Right kidney (tissue), 1 donor: ENCODE data around the gene XRCC2.
"Not testable (repeated sequence)": the region's sequence is repeated elsewhere in the genome, so short reads cannot be mapped to it uniquely, and the experiment has no call there.

ENCODE experiments used
- DNase-seq: peaks from one replicate; pipeline ENCODE4 v3.0.0-alpha.2; 2016

XRCC2 gene

GRCh38 chr7:152664636-152665035, 11.3 kb downstream of the XRCC2 start:
- DNase-seq, result no peak

DNA sequence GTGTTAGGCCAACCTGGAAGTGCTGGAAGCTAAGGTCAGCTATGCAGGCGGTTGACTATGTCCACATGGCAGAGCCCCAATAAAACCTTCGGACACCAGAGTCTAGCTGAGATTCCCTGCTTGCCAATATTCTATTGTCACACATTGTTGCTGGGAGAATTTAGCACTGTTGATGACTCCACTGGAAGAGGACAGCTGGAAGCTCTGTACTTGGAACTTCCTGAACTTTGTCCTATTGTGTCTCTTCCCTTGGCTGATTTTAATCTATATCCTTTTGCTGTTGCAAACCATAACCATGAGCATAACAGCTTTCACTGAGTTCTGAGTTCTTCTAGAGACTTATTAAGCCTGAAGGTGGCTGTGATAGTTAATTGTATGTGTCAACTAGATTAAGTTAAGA, 12.0 kb downstream of the XRCC2 start:
- no peak for DNase-seq

DNA sequence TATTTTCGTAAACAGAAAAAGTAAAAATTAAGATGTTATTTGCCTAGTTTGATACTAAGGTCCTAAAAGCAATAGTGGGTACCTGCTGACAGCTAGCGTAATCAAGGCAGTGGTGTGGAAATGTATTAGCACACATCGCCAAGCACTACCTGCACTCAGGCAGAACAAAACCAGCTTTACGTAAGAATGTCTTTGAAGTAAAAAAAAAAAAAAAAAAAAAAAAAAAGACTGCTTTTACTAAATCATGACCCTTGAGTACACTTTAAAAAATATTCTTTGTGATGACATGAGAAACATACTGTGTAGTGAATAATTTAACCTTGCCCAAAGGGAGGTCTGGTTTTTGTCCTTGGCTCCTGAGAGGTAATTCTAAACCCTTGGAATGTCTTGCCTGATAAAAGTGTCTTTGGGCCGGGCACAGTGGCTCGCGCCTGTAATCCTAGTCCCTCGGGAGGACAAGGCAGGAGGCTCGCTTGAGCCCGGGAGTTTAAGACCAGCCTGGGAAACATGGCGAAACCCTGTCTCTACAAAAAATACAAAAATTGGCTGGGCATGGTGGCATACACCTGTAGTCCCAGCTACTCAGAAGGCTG, 12.7 kb downstream of the XRCC2 start:
- no peak for DNase-seq

DNA sequence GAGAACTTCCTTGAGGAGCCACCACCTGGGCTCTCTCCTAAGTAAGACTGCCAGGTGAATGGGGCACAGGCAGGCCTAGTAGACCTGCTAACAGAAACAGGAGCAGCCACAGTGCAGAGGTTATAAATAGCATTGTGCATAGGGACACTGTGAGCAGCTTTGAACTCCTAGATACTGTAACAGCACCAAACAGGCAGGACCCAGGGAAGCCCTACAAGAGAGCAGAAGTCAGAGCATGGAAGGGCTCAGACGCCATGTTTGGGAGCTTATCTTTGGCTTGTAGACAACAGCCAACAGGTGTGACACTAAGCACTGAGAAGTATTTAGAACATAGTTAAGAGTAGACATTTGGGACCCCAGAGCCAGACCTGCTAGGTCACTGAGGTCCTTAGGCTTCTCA, 14.5 kb downstream of the XRCC2 start:
- DNase-seq, result no peak

DNA sequence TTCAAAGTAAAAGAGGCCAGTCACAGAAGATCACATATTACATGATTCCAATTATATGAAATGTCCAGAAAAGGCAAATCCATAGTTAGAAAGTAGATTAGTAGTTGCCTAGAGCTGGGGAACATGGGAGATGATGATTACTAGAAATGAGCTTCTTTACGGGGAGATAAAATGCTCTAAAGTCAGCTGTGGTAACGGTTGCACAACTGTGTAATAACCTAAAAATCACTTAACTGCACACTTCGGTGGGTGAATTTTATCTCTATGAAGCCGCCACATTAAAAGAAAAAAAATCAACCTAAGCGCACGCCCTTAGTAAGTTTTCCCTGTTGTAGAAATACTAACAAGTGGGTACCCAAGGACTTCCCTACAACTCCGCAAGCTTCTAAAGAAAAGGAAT, 15.9 kb downstream of the XRCC2 start:
- no peak for DNase-seq

DNA sequence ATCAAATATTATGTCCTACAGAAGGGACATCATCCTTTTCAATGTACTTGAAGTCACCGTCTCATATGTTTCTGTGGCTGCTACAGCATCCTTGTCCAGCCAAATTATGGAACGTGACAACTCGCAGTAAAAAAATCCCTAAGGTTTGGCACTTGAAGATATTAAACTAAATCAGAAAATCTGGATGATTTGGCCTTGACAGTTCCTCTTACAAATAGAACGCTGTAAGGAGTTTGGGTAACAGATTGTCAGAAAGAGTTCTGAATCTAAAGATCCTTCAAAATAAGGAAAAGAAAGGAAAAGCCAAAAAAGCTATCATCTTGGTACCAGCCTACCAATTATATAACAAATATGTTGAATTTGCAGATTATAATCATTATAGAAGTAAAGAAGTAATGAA, 21.0 kb downstream of the XRCC2 start:
- DNase-seq, result no peak

DNA sequence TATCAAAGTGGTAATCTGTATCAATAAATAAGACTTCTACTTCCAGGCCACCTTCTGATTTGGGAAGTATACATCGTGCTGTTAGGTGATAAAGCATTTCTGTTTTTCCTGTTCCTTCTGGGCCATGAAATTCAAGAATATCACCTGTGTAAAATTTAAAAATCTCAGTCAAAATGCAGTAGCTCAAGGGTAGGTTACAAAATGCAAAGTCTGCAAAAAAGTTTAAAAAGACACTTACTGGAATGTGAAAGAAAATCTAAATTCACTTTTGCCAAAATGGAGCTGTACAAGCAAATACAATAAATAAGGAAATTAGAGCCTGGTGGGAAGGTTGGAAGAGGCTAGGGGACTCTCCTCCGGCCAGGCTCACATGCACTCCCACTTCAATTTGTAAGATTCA, 26.7 kb downstream of the XRCC2 start:
- no peak for DNase-seq

DNA sequence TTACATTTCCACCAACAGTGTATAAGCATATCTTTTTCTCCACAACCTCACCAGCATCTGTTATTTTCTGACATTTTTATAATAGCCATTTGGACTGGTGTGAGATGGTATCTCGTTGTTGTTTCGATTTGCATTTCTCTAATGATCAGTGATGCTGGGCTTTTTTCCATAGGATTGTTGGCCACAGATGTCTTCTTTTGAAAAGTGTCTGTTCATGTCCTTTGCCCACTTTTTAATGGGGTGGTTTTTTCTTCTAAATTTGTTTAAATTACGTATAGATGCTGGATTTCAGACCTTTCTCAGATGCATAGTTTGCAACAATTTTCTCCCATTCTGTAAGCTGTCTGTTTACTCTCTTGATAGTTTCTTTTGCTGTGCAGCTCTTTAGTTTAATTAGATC, 28.9 kb downstream of the XRCC2 start:
- DNase-seq, result no peak

DNA sequence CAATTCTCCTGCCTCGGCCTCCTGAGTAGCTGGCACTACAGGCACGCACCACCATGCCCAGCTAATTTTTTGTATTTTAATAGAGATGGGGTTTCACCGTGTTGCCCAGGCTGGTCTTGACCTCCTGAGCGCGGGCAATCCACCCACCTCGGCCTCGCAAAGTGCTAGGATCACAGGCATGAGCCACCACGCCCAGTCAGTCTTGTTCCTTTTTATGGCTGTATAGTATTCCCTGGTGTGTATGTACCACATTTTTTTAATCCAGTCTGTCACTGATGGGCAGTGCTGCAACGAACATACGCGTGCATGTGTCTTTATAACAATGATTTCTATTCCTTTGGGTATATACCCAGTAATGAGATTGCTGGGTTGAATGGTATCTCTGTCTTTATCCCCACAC, 29.4 kb downstream of the XRCC2 start:
- not testable (repeated sequence) for DNase-seq

- DNase-seq, result no peak
These were observed 31.9 kb downstream of the XRCC2 start for GRCh38 chr7:152643979-152644559.

DNA sequence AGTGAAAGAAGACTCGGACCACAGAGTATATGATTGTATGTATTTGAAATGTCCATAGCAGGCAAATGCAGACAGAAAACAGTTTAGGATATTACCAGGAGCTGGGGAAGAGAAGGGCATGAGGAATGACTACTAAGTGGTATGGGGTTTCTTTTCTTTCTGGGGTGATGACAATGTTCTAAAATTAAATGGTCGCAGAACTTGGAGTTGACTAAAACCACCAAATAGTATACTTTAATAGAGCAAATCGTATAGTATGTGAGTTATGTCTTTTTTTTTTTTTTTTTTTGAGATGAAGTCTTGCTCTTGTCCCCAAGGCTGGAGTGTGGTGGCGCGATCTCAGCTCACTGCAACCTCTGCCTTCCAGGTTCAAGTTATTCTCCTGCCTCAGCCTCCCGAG, 34.6 kb downstream of the XRCC2 start:
- DNase-seq, result no peak

DNA sequence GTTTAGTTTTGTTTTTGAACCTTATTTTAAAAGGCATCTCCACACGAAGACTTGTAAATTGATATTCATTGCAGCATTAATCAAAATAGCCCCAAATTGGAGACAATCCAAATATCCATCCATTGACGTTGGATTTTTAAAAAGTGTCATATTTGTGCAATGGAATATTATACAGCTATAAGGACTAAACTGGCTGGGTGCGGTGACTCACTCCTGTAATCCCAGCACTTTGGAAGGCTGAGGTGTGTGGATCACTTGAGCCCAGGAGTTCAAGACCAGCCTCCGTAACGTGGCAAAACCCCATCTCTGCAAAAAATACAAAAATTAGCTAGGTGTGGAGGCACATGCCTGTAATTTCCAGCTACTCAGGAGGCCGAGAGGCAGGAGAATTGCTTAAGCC, 35.1 kb downstream of the XRCC2 start:
- no peak for DNase-seq

DNA sequence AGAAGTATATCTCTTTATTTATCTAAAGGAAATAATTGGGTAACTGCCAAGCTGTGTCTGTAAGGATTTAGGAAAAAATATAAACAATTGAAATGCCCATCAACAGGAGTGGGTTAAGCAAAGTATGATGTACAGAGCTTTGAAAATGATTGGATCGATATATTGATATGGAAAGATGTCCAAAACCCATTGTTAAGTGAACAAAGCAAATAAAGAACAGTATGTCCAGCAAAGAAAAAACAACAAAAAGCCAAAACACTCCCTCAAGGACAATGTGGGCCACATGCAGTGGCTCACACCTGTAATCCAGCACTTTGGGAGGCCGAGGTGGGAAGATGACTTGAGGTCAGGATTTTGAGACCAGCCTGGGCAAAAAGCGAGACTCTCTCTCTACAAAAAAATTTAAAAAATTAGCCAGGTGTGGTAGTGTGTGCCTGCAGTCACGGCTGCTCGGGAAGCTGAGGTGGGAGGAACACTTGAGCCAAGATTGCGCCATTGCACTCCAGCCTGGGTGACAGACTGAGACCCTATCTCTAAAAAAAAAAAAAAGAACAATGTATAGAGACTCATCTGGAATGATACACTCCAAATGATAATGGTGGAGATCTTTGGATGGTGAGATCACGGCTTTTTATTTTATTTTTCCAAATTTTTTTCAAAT, 37.9 kb downstream of the XRCC2 start:
- DNase-seq, result no peak

DNA sequence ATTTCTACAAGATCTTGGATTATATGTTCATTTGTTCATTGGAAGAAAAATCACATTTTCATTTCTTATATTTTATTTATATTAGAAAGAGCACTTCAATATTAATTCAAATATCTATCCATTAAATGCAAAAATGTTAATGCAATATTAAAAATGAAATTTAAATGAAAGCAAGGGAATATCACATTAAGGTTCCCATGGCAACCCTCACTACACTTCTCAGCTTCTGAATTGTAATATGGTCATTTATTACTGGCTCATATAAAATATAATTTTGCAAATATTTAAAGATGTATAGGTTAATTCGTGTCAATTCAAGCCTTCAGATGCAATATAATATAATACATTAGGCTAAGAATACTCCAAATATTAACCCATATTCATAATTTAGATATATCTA, 38.8 kb downstream of the XRCC2 start:
- no peak for DNase-seq

DNA sequence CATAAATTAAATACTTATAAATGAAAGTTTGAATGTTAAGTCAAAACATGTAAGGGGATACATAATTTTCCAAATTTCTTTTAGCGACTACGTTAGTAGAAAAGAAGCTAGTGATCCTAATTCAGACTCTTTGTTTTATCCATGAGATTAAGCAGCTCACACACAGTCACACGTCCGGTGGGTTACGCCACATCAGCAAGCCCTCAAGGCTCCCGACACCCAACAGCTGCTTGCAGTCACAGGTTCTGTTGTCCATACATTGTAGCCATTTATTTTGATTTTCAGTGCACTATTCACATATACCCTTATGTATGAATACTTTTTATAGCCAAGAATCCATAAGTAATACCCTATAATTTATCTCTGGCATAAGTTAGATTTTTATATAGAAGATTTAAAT, 39.5 kb downstream of the XRCC2 start:
- DNase-seq, result no peak

- no peak for DNase-seq
These were observed 42.4 kb downstream of the XRCC2 start for GRCh38 chr7:152633504-152633903.

GRCh38 chr7:152633072-152633471, 42.9 kb downstream of the XRCC2 start:
- no peak for DNase-seq

DNA sequence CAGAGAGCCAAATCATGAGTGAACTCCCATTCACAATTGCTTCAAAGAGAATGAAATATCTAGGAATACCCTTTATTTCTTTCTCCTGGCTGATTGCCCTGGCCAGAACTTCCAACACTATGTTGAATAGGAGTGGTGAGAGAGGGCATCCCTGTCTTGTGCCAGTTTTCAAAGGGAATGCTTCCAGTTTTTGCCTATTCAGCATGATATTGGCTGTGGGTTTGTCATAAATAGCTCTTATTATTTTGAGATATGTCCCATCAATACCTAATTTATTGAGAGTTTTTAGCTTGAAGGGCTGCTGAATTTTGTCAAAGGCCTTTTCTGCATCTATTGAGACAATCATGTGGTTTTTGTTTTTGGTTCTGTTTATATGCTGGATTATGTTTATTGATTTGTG, 47.2 kb downstream of the XRCC2 start:
- not testable (repeated sequence) for DNase-seq

DNA sequence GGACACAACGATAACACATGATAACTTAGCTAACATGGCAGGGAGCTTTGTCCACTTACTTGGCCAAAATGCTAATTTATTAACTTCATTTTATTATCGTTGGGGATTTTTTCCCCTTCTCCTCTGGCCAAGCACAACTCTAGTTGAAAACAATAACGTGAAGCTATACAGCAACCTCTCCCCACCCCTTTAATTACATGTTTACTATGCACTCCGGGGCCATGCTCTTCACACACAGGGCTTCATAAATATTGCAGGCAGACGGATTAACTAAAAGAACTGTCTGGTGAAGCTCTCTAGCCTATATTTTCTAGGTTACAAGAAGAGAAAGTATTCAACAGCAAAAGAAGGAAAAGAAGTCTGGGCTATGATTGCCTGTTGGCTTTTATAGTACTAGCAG, 51.7 kb downstream of the XRCC2 start:
- DNase-seq, result no peak

GRCh38 chr7:152621426-152621825, 54.5 kb downstream of the XRCC2 start:
- DNase-seq, result no peak

- no peak for DNase-seq
These were observed 56.8 kb downstream of the XRCC2 start for GRCh38 chr7:152619027-152619739.

DNA sequence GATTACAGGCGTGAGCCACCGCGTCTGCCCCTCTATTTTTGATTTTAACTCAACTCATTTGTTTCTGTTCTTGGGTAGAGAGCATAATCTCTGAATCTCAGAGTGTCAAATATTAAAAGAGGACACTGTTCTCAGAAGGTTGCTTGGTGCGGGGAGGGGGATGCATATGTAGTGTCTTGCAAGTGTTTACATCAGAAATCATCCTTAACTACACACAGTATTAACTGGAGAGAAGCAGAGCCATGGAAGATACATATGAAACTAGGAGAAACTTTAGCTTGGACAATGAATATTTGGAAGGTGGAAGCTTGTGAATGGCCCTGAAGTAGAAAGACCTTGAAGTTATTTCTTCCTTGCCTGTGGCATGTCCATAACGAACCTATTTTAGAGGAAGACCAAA, 57.5 kb downstream of the XRCC2 start:
- DNase-seq, result no peak

GRCh38 chr7:152617056-152617455, 58.9 kb downstream of the XRCC2 start:
- DNase-seq, result no peak
